ENCODE measurements around the gene COL4A1. TPM values are rescaled to one million over a fixed set of nuclear protein-coding genes. Genes with fewer than 3 reads are reported as not detected.

The COL4A1 gene
- total RNA-seq, 4 donors from 2014 or later = 278 to 618 (median 440) TPM

- ATAC-seq = no peak
- Histone ChIP-seq H3K27me3 (no peaks in the 10 kb centered on the region), H3K27ac (no peak overlapping the region), H3K36me3 (no peaks in the 10 kb centered on the region), H3K9me3 (peaks cover 0 to 25% (median 0%) of the 10 kb centered on the region in 3 donors), H3K4me3 (no peak overlapping the region), H3K4me1 (peaks cover 0 to 26% (median 3%) of the 10 kb centered on the region in 3 donors)
- no peak for TF ChIP-seq EP300 (IDR thresholded peaks at IDR 0.05)
- TF ChIP-seq POLR2A (IDR thresholded peaks at IDR 0.05) = no peak
- no peak for TF ChIP-seq POLR2AphosphoS5 (IDR thresholded peaks at IDR 0.05)
- TF ChIP-seq CTCF (IDR thresholded peaks at IDR 0.05) = no peak
- WGBS, 2 donors (ENCODE audit: low coverage in 1 of 2) = 20 to 41% methylated on average over 2 of the region's 2 CpGs
Measured at GRCh38 chr13:110103534-110103933, 203.4 kb downstream of the COL4A1 start.

GRCh38 chr13:110103026-110103425, 203.9 kb downstream of the COL4A1 start:
- TF ChIP-seq POLR2AphosphoS5 (IDR thresholded peaks at IDR 0.05) = no peak
- TF ChIP-seq POLR2A (IDR thresholded peaks at IDR 0.05) = no peak
- TF ChIP-seq CTCF (IDR thresholded peaks at IDR 0.05) = no peak
- TF ChIP-seq EP300 (IDR thresholded peaks at IDR 0.05) = no peak
- Histone ChIP-seq H3K4me1 (peaks cover 0 to 24% (median 3%) of the 10 kb centered on the region in 3 donors), H3K27me3 (no peaks in the 10 kb centered on the region), H3K9me3 (peaks cover 0 to 25% (median 0%) of the 10 kb centered on the region in 3 donors), H3K4me3 (no peak overlapping the region), H3K36me3 (no peaks in the 10 kb centered on the region), H3K27ac (no peak overlapping the region)
- 82 to 88% methylated on average over 3 to 4 of the region's 5 CpGs for WGBS, 2 donors (ENCODE audit: low coverage in 1 of 2)
- no peak for ATAC-seq

GRCh38 chr13:110102053-110102452, 204.9 kb downstream of the COL4A1 start:
- WGBS, 2 donors (ENCODE audit: low coverage in 1 of 2) = 76 to 100% methylated on average over 1 to 2 of the region's 4 CpGs
- H3K27me3 ChIP-seq = no peaks in the 10 kb centered on the region
- peaks cover 0 to 14% (median 3%) of the 10 kb centered on the region in 3 donors for H3K4me1 ChIP-seq
- no peaks in the 10 kb centered on the region for H3K36me3 ChIP-seq
- peaks cover 0 to 25% (median 0%) of the 10 kb centered on the region in 3 donors for H3K9me3 ChIP-seq
- no peak overlapping the region for H3K27ac ChIP-seq
- no peak for ATAC-seq
- no peak overlapping the region for H3K4me3 ChIP-seq
- TF ChIP-seq POLR2AphosphoS5 (IDR thresholded peaks at IDR 0.05) (no peak), EP300 (IDR thresholded peaks at IDR 0.05) (no peak), POLR2A (IDR thresholded peaks at IDR 0.05) (no peak), CTCF (IDR thresholded peaks at IDR 0.05) (no peak)

- H3K9me3 ChIP-seq = peaks cover 0 to 25% (median 0%) of the 10 kb centered on the region in 3 donors
- TF ChIP-seq POLR2A (IDR thresholded peaks at IDR 0.05) (no peak), POLR2AphosphoS5 (IDR thresholded peaks at IDR 0.05) (no peak), EP300 (IDR thresholded peaks at IDR 0.05) (no peak), CTCF (IDR thresholded peaks at IDR 0.05) (no peak)
- H3K4me1 ChIP-seq = peaks cover 3 to 10% (median 6%) of the 10 kb centered on the region in 3 donors
- WGBS, 2 donors (ENCODE audit: low coverage in 1 of 2) = 93% methylated on average over 1 of the region's 1 CpG; no CpG with 5 or more reads in 1 of the 2 donors
- ATAC-seq = no peak
- no peaks in the 10 kb centered on the region for H3K36me3 ChIP-seq
- H3K4me3 ChIP-seq = no peak overlapping the region
- H3K27ac ChIP-seq = no peak overlapping the region
- no peaks in the 10 kb centered on the region for H3K27me3 ChIP-seq
Measured at GRCh38 chr13:110099922-110100321, 207.0 kb downstream of the COL4A1 start.

Small RNAs within 50 kb of the gene (small RNA-seq; reads per million reads assigned to genes)
- 0 reads per million in 4 donors for gene MIR8073

Other genes with a start within 250 kb of the COL4A1 start
- 100 to 1,000 TPM; 478 to 945 (median 543) TPM for gene COL4A2, start 127 bp upstream of the COL4A1 start, total RNA-seq

Data from gastroesophageal sphincter (tissue), 4 donors.